ENCODE results near the gene KIF16B.
"Not testable (repeated sequence)": the region's sequence is repeated elsewhere in the genome, so short reads cannot be mapped to it uniquely, and the experiment has no call there.

GRCh38 chr20:16564079-16564478 is 9.2 kb downstream of the KIF16B start:
- not testable (repeated sequence) for TF ChIP-seq CTCF (IDR thresholded peaks at IDR 0.05; ENCODE audit: insufficient read depth, low read length); GABPA (IDR thresholded peaks at IDR 0.05; ENCODE audit: low read depth); POLR2AphosphoS5 (IDR thresholded peaks at IDR 0.05; ENCODE audit: low read depth); REST (IDR thresholded peaks at IDR 0.05; ENCODE audit: insufficient replicate concordance, low read depth); SPI1 (IDR thresholded peaks at IDR 0.05; ENCODE audit: borderline replicate concordance, low read depth)
